ENCODE data around the gene TRMT1.
"Not testable (repeated sequence)": the region's sequence is repeated elsewhere in the genome, so short reads cannot be mapped to it uniquely, and the experiment has no call there.

TRMT1 gene

GRCh38 chr19:13116282-13117175, at the start of gene TRMT1:
TRMT1 (minus strand) TSS chr19:13116740; CDS start chr19:13116399, 341 bp downstream.
- DNase-seq (ENCODE audit: low read depth in 3 of 3), result peak; percentile 88 to 91 (median 90)

GRCh38 chr19:13166151-13166550, 49.6 kb upstream of the TRMT1 start:
- DNase-seq (ENCODE audit: low read depth in 3 of 3), result not testable (repeated sequence)

- no peak for DNase-seq (ENCODE audit: low read depth in 3 of 3)
Observed at GRCh38 chr19:13165162-13165997, 48.8 kb upstream of the TRMT1 start.

DNA sequence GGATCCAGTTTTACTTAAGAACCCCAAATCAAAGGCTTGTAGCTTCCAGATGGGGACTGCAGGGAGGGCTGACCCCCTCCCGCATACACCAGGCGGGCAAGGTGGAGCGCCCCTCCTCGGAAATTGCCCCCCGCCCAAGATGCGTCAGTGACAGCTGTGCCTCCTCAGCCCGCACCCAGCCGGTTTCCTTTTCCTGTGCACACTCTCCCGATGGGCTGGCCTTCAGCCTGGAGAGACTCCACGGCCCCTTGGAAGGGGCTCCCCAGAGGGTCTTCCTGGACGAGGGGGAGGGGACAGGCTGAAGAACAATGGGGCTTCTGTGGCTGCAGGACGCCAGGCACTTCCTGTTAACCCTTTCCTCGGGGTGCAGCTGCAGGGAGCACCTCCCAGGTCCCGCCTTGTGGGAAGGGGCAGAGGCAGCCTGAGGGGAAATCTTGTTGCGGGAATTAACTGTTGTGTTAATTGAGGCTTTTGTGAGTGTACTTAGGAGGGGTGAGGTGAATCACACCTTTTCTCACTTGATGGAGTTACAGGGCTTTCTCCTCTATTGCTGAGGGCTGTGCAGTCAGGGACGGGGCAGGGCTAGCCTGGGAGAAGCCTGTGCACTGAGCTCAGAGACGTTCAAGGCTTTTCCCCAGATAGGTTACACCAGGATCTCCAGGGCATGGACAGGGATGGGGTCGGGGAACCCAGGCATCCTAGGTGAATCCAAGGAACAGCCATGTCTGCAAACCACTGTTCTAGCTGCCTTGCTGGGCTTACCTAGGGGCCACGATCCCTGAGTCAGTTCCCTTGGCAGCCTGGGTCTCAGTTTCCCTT, 48.0 kb upstream of the TRMT1 start:
- no peak for DNase-seq (ENCODE audit: low read depth in 3 of 3)

- DNase-seq (ENCODE audit: low read depth in 3 of 3), result no peak
Observed at GRCh38 chr19:13163609-13164342, 47.2 kb upstream of the TRMT1 start.

DNA sequence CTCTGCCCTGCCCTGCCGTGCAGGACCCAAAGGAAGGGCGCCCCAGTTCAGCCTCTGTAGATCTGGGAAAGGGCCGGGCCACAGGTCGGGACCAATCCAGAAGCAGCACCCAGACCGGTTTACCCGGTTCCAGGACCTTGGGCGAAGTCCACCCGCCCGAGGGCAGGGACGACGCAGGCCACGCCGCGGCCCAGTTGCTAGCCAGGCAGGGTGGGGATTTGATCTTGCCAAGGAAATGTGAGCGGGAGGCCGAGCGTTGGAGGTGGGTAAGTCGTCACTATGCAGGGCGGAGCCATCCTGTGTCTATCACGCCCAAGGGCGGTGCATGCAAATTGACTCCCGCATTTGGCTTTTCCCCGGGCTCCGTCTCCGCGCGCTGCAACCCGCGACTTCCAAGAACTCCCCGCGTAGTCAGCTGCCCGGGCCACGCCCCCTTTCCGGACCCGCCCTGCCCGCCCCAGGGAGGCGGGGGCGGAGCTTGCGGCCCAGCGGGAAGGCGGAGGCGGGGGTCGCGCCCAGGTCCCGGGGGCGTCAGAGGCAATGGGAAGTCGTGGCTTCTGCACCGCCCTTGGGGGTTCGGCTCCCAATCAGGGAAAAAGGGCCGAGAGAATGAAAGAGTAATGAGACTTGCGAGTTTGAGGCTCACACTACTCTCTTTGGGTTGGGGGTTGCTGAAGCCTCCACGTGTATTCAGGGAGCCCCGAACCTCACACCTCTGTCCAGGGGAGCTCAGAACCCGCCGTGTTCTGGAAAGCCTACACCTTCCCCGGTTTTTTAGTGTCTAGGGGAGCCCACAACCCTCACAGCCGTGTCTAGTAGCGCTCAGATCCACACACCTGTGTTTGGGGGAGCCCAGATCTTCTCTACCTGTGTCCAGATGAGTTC, 46.4 kb upstream of the TRMT1 start:
- DNase-seq (ENCODE audit: low read depth in 3 of 3), result peak; percentile 82 to 88 (median 86)

DNA sequence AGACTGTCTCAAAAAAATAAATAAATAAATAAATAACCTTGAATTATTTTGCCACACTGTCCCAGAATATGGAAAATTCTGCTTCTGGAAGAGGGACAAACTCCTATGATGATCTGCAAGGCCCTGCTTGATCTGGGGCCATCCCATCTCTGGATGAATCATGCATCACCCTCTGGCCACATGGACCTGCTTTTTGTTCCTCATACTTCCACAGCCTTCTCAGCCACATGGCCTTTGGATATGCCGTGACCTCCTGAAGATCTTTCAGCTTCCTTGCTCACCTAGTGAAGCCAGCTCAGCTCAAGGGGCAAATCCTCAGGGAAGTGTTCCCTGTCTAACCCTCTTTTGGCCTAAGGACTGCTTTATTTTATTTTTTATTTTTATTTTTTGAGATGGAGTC, 44.0 kb upstream of the TRMT1 start:
- no peak for DNase-seq (ENCODE audit: low read depth in 3 of 3)

GRCh38 chr19:13159713-13160112, 43.2 kb upstream of the TRMT1 start:
- no peak for DNase-seq (ENCODE audit: low read depth in 3 of 3)

DNA sequence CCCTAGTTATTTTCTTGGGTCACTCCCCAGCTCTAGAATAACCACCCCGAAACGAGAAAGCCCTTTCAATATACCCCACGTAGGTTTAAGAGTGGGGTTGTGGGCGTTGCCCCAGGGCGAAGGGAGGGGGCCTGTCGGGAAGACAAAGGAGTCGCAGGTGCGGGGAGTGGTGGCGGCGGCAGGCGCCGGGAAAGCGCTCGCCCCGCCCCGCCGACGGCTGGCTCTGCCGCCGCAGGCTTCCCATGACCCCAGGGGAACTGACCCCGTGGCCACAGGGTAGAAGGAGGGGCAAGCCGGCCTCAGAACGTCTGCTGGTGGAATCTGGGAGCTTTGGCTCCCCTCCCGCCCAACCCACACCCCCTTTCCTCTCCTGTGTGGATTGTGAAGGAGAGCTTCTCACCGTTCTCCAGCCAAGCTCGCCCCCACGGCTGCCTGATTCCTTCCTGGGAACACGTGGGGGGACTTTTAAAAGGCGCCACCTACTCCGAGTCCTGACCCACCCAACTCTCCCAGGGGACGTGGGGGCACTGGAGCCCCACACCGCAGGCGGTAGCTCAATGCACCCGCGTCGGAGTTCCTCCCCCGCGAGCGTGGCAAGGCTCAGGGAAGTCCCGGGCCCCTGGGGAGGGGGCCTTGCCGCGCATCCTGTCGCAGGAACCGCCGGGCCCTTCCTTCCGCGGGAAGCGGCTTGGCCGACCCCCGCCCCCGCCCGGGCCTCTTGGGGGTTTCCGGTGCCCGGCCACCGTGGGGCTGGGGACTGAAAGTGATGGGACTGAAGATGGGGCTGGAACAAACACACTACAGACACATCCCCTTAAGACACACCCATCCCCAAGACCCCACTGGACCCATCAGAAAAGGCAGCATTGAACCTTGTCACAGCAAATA, 39.2 kb upstream of the TRMT1 start:
- no peak for DNase-seq (ENCODE audit: low read depth in 3 of 3)

DNA sequence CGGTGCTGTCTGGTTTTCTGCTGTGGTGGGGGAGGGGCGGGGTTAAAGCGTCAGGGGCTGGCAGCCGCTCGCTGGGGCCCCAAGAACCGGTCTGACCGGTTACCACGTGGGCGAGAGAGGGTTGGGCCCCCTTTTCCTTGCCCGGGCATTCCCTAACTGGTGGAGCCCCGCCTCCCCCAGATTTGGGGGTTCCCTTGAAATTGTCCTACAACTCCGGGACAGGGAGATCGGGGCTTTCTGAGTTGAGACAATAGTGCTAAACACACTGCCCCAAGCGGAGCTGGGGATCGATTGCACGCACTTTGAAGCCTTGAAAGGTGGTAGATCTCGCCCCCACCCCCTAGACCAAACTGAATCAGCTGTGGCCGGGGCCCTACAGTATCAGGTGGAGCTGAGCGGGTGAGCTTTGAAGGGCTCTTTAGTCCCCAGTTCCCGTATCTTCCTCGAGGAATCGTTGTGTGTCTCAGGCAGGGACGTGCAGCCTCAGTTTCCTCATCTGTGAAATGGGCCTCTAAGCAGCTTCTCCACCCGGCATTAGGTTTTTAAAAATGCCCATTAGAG, 38.5 kb upstream of the TRMT1 start:
- DNase-seq (ENCODE audit: low read depth in 3 of 3), result peak; percentile 59 to 80 (median 72)

DNA sequence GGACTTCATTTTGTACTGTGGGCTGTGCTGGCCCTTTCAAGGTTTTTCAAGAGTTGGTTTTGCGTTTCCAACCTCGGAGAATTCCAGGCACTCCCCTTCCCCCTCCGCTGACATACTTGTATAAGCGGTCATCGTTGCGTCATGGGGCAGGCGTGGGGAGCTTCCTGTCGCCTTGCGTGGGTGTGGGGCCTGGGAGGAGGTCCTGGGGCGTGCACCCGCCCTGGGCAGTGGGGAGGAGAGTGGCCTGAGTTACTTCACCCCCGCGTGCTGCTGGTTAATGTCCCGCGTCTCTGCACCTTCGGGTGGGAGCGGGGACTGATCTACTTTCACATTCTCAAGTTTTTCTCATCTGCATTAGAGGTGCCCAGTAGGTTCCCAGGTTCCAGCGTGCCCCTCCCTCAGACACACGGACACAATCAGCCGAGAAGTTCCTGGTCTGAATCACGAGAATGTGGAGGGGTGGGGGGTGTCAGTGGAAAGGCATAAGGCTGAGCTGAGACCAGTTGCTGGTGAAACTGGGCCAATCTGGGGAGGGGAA, 37.8 kb upstream of the TRMT1 start:
- no peak for DNase-seq (ENCODE audit: low read depth in 3 of 3)

GRCh38 chr19:13153569-13154240, 37.2 kb upstream of the TRMT1 start:
- no peak for DNase-seq (ENCODE audit: low read depth in 3 of 3)

- DNase-seq (ENCODE audit: low read depth in 3 of 3), result peak; percentile 92 to 99 (median 99)
Observed at GRCh38 chr19:13152974-13153568, 36.5 kb upstream of the TRMT1 start.

DNA sequence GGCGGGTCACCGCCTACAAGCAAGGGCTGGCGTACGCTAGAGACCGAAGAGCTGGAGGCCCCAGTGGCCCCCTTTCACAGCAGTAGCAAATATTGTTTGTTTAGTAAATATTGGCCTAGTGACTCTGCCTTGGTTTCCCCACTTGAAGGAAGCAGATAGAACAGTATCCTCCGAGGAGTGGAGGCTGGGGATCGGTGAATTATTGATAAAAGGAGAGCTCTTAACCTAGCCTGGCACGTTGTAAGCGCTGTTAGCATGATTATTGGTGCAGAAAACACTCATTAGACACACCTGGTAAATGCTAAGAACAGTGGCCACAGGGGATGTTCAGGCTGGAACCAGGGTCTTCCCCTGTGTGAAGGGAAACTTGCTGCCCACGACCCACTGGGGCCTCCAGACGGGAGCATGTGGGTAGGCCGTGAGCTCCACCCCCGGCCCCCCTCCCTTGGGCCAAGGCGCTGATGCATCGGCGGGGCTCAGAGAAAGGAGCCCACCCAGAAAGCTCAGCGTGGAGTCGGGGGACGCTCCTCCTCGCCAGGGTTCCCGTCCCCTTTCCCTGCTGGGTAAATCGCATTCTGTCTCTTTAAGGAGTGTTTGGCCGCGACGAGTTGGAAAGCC, 35.9 kb upstream of the TRMT1 start:
- DNase-seq (ENCODE audit: low read depth in 3 of 3), result no peak

DNA sequence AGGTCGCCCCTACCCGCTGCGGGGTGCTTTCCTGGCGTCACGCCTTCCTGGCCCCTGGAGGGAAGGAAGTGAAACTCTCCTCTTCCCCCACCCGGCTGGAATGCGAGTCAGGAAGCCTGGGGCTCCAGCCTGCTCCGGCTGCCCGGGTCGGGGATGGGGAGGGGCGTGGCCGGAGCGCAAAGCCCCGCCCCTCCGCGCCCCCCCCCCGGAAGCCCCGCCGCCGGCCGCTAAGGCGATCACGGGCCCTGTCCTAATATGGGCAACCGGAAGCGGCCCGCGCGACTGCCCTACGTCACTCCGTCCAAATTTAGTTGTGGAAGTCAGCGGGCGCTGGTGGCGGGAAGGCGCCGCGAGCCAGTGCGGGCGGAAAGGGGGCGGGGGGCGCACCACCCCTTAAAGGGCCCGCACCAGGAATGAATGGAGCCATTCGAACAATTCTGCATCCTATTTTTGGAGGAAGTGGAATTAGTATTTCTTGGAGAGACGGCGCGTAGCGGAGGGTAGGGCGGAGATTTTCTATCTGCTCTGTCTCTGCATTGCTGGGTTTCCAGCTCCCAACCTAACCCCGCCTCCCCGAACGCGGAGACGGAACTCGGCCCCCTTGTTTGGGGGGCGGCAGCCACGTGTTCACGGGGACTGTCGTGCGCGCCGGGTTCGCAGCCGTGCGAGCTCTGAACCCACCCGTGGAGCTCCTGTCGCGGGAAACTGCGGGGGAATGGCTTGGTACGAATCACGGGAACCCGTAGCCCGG, 35.2 kb upstream of the TRMT1 start:
- peak; percentile 91 to 92 (median 91) for DNase-seq (ENCODE audit: low read depth in 3 of 3)

- no peak for DNase-seq (ENCODE audit: low read depth in 3 of 3)
Observed at GRCh38 chr19:13150931-13151604, 34.5 kb upstream of the TRMT1 start.

Measured in stimulated activated CD4-positive, alpha-beta T cell treated with anti-CD3 and anti-CD28 coated beads, TNF-alpha, amount 100 ng/mL, for 48 hours (primary cell).